ENCODE results near the gene LSMEM2.
A peak's percentile ranks its signal among the peaks of the same experiment; 100 is the strongest.

Gene LSMEM2

DNA sequence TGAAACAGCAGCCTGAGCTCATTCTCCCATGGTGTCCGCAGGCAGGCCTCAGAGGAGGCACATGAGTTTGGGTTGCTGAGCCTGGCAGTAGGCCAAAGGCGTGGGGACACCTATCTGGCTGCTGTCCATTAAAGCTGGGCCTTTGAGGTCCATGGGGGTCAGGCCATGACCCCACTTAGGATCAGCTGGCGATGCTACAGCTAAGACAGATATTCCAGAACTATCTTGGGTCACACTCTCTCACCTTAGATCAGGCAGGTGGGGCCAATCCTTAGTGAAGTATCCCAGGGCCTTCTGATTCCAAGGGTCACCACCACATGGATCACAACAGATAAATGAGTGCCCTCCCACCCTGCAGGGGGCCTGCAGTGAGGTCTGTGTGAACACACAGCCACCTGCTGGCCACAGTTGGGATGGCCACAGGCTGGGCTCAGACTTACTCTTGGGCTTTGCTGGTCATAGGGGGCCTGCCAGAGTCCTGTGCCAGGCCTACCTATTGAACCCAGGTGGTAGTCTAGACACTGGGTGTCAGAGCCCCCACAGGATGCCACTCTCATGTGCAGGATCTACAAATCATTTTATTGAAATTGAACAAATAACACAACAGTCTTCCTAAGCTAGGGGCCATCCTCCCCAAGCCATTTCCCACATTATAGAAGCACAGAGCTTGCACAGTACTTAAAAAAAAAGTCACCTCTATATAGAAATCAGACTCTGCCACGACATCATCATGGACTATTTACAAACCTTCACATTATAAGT lies 45.6 kb downstream of the LSMEM2 start:
- peak; percentile 39 for DNase-seq

DNA sequence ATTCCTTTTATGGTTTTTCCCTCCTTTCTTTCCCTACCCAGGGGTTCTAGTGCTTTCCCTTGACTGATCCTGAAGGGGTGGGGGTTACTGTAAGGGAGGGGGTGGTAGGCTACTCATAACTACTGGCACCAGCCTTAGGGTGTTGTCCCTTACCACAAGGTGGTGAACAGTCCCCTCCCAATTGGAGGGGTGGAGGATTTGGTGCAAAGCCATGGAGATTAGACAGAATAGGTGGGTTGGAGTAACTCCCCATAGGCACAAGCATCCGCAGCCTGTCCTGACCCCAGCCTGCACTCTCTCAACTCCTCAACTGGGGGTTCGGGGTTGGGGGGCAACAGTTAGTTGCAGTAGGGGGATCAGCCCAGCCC lies 46.2 kb downstream of the LSMEM2 start:
- DNase-seq = no peak

DNA sequence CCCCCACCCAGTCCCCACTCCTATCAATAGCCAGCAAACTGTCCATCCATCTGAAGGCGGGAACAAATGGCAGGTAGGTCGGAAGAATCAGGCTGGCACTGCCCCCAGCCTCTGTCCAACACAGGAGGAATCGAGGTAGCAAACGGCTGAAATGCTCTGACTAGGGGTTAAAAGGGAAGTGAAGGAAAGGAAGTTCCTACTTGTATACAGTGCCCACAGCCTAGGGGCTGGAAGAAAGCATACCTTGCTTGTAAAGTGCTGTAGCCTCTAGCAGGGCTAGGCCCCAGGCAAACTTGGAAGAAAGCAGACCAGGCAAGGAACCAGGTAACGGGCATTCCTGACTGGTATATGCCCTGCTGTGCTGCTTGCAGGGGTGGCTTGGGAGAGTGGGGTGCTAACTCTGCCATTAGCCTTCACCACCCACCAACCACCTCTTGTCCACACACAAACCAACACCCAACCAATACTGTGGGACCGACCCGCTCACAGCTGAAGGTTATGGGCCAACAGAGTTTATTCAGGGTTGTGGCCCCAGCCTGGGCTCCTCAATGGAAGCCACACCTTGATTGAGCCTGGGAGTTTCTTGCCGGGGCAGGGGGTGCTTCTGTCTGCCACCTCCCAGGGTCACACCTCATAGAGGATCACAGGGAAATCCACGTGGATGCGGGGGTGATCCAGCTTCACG lies 46.8 kb downstream of the LSMEM2 start:
- no peak for DNase-seq

DNA sequence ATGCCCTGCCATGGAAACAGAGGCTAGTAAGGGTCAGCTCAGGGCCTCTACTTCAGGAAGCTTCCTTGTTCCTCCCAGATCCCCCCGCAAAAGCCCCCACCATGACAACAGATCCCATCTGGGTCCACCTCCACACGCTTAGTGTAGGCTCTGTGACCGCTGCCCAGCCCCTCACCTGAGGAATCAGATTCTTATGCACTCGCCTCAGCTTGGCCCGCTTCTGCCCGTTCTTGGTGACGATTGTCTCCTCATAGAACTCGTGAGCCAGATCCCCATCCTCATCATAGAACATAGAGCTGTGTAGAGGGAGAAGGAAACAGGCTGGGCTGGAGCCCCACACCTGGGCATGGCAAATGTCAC lies 47.3 kb downstream of the LSMEM2 start:
- no peak for DNase-seq

DNA sequence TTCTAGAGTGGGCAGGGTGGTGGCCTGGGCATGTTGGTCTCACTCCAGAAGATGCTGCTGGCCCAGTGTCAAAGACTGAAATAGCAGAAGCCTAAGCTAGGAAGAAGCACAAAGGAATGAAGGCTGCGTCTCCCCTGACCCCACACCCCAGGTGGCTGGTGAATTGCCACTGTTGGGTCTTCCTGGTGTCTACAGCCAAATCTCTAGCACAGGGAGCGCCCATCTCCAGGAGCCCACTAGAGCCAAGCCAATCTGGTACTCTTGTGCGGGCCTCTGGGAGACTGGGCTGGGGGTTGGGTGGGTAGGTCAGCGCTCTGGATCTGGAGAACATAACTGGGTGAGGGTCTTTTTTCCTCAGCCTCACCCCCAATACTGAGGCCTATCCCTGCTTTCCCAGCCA lies 48.2 kb downstream of the LSMEM2 start:
- no peak for DNase-seq

DNA sequence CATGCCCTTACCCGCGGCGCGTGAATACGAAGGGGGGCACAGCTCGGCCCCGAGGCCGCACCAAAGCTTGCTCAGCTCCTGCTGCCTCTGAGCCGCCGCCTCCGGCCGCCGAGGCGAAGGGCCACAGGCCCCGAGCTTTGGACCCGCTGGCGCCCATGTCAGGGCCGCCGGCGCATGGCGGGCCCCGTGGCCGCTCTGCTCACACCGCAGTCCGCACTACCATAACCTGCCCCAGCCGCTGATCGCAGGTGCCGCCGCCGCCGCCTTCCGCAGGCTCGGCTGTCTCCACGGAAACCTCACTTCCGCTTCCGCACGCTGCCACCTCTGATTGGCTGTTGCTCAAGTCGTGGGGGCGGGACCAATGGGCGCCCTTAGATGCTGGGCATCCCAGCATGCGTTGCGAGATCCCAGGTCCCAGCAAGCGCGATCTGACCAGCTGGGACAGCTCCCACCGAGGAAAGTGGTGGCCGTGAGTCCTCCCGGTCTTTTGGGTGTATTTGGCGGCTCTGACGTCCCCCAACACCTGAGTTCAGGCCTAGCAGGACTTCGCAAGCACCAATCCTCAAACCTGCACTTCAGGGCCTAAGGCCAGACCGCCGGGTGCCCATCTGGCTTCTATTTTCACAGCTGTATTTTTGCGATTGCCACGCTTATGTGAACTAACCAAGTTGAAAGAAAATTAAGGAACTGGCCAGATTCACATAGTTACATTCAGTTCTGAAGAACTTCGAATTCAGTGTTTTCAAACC lies 49.2 kb downstream of the LSMEM2 start, which contains the start of gene TUSC2:
Gene TUSC2, minus strand, starts transcription at position 281 of the 749 bp plus-strand sequence. Its CDS starts 124 bp downstream, at position 157.
- peak; percentile 90 for DNase-seq

DNA sequence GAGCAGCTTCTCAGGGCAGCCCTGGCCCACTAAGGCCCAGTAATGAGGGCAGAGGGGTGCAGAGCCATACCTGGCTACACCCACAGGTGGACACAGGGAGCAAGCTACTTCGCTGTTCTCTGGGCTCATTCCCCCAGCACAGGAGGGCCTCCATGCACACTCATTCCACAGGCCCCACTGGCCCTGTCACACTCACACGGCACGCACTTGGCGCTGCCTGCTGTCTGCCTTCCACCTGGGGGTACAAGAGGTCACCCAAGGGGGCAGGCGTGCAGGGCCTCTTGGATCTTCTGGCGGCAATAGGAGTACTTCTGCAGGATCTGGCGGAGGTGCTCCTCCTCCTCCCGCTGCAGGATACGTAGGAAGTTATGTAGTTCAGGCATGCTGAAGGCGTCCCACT lies 51.4 kb downstream of the LSMEM2 start:
- no peak for DNase-seq

DNA sequence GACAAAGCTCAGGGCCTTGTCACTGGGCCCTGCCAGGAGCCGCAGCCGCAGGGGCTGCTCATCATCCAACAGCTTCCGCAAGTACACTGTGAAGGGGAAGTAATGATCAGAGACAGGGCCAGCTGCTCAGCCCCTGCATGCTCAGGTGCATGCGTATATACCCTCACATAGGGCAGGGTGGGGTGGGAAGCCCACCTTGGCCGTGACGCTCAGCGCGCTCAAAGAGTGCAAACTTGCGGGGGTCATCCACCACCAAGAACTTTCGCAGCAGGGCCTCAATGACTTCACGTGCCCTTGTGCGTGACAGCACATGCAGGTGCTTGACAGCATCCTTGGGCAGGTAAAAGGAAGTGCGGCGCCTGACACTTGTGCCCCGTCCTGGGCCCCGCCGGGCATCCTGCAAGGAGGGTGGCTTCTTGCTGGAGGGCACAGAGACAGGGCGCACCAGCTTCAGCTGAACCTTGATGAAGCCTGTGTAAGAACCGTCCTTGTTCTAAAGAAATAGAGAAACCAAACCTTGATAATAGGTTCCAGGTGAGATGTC lies 52.5 kb downstream of the LSMEM2 start:
- DNase-seq = no peak

DNA sequence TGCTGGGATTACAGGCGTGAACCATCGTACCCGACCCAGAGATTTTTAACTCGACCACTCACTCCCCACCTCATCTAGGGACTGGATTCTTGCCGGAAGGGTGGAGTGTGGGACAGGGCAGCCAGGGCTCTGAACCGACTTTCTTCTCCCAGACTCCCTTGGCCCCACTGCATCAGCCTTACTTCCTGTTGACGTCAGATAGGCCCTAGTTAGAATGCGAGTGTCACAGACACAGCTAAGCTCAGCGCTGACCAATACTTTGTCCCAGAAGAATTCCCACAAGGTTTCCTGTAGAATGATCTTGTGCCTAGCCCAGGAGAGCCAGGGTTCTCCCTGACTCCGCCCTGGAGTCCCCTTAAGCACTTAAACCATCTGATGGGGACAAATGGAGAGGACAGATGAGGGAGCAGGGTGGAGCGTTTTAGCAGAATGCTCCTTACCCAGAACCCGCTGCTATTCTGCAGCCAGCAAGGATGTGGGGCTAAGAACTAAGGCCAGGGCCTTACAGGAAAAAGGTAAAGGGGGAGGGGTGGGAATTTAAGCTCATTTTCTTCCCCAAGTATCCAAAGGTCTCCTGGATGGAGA lies 54.9 kb downstream of the LSMEM2 start:
- DNase-seq = no peak

DNA sequence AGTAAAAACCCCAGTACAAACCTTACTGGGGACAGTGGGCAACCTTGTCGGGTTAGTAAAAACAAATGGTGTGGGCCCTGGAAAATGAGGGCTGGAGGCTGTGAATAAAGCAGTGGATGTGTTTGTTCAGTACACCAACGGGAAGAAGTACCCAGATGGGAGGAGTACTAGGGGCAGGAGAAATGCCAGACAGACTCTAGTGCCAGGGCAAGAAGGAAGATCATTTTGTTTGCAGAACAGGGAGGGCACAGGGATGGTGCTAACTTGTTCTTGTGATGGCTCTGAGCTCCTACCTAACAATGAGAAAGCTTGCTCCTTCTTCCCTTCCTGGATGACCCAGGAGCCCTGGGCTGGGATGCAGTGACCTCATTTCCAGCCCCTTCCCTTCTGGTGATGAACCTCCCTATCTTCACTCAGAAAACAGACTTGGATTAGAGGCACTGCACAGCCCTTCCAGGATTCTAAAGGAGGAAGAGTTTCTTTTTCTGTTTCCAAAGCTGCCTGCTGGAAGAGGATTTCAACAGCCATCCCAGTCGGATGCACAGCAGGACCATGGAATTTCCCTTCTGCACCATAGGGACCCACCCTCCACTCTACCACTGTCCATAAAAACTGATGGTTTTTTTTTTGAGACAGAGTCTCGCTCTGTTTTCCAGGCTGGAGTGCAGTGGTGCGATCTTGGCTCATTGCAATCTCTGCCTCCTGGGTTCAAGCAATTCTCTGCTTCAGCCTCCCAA lies 55.6 kb downstream of the LSMEM2 start:
- DNase-seq = no peak

DNA sequence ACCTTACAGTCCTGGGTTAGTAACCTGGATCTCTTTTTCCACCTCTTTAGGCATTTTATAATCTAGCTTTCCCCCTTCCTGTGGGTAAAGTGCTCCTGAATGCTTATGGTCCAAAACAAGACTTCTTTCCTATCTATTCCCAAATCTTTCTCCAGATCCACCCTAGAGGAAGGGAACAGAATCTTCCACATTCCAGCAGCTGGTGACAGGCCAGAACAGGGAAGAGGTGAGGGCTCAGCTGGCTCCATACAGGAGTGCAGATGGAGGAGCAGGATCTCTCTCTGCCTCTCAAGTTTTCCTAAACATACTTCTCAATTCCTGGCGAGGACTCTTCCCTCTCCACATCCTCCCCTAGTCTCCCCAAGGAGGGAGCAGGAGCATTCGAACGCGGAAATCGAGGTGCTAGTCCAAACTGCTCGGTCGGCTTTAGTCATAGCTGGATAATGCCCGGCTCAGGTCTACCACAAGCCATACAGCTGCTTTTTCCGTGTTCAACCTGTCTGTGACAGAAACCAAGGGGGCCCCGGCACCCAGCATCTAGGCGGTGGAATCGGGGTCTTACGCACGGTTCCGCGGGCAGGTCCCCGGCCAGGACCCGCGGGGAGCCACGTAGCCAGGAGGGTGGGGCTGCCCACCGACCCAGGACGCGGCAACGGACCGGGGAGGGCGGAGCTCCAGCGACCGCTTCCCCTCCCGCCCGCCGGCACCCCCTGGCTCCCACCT lies 57.7 kb downstream of the LSMEM2 start:
- no peak for DNase-seq

DNA sequence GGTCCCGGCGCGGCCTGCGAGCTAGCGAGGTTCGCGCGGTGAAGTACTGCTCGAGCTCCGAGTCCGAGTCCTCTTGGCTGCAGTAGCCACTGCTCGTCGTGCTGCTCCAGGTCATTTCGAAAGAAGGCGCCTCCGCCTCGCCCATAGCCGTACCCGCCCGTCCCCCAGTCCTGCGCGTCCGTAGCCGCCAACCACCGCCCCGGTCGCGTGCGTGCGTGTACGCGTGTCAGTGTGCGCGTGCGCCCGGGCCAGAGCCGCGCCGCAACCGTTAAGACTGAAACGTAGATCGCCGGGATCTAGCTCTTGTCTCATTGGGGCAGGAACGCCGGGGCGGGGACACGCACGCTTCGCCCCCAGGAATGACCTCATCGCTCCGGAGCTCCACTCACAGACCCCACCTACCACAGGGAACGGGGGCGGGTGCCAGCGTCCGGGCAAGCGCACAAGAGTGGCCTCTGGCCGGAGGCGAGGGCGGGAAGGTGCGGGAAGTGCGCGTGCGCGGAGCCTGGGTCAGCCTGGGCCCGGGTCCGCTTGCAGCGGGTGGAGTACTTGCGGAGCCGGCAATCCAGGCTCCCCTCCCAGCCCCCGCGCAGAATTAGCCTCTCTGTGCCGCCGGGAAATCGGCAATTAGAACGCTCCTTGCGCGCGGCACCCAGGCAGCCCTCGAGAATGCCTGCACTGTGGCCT lies 58.4 kb downstream of the LSMEM2 start:
- DNase-seq = peak; percentile 87
